Measurements from ENCODE around the gene AP2S1.
"Not testable (repeated sequence)": the region's sequence is repeated elsewhere in the genome, so short reads cannot be mapped to it uniquely, and the experiment has no call there.

Gene AP2S1

GRCh38 chr19:46890423-46891170 is 40.0 kb upstream of the AP2S1 start:
- Histone ChIP-seq H3K4me3 (ENCODE audit: low read depth, low read length) (no peak overlapping the region), H3K27ac (no peak overlapping the region), H3K9me3 (ENCODE audit: severe bottlenecking) (no peaks in the 10 kb centered on the region), H3K27me3 (ENCODE audit: insufficient read depth, low read depth, severe bottlenecking) (no peaks in the 10 kb centered on the region), H3K36me3 (no peaks in the 10 kb centered on the region)
- no peak for DNase-seq
- TF ChIP-seq CTCF (IDR thresholded peaks at IDR 0.05; ENCODE audit: low read depth, low read length) = no peak

DNA sequence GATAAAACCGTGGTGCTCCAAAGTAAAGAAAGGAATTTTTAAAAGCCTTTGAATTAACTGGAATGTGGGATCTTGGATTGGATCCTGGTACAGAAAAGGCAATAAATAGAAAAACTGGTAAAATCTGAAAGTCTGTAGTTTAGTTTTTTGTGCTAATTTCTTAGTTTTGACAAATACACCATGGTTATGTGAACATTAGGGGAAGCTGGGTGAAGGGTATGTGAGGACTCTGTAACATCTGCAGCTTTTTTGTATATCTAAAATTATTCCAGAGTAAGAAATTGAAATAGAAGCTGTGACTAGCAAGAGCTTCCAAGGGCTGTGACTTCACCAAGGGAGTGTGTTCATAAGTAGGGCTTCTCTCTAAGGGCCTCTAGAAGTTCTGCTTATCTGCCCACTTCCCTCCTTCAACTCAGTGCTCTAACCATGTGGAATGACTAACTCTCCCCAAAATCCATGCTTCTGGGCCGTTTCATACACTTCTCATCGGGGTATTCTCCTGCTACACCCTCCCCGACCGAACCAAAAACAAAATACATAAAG is 36.7 kb upstream of the AP2S1 start:
- H3K36me3 ChIP-seq = no peaks in the 10 kb centered on the region
- DNase-seq = no peak
- H3K27ac ChIP-seq = no peak overlapping the region
- no peak overlapping the region for H3K4me3 ChIP-seq (ENCODE audit: low read depth, low read length)
- H3K27me3 ChIP-seq (ENCODE audit: insufficient read depth, low read depth, severe bottlenecking) = no peaks in the 10 kb centered on the region
- H3K9me3 ChIP-seq (ENCODE audit: severe bottlenecking) = no peaks in the 10 kb centered on the region
- TF ChIP-seq CTCF (IDR thresholded peaks at IDR 0.05; ENCODE audit: low read depth, low read length) = no peak

GRCh38 chr19:46886546-46887239 is 36.0 kb upstream of the AP2S1 start:
- no peaks in the 10 kb centered on the region for H3K36me3 ChIP-seq
- no peak overlapping the region for H3K4me3 ChIP-seq (ENCODE audit: low read depth, low read length)
- no peak overlapping the region for H3K27ac ChIP-seq
- TF ChIP-seq CTCF (IDR thresholded peaks at IDR 0.05; ENCODE audit: low read depth, low read length) = no peak
- H3K9me3 ChIP-seq (ENCODE audit: severe bottlenecking) = no peaks in the 10 kb centered on the region
- DNase-seq = no peak
- no peaks in the 10 kb centered on the region for H3K27me3 ChIP-seq (ENCODE audit: insufficient read depth, low read depth, severe bottlenecking)

DNA sequence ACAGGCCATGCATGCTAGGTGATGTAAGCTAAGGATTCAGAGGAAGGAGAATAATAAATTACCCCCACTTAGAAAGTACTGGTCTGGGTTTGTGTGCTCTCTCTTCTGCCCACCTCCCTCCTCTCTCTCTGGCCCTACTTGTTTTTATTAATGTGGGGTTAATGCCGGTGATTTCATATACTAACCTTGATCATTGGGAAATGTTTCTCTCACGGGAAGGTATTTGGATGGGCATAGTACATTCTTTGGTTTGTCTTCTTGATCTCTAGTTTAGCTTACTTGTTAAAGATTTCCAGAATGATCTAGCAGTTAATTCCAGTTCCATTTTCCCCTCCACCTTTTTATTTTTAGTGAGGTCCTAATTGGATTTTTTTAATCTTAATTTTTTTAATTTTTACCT is 34.8 kb upstream of the AP2S1 start:
- no peak overlapping the region for H3K27ac ChIP-seq
- no peak for TF ChIP-seq CTCF (IDR thresholded peaks at IDR 0.05; ENCODE audit: low read depth, low read length)
- no peaks in the 10 kb centered on the region for H3K36me3 ChIP-seq
- no peaks in the 10 kb centered on the region for H3K9me3 ChIP-seq (ENCODE audit: severe bottlenecking)
- H3K4me3 ChIP-seq (ENCODE audit: low read depth, low read length) = no peak overlapping the region
- no peak for DNase-seq
- no peaks in the 10 kb centered on the region for H3K27me3 ChIP-seq (ENCODE audit: insufficient read depth, low read depth, severe bottlenecking)

GRCh38 chr19:46882751-46883150 is 32.1 kb upstream of the AP2S1 start:
- DNase-seq = not testable (repeated sequence)

GRCh38 chr19:46882034-46882433 is 31.4 kb upstream of the AP2S1 start:
- no peak overlapping the region for H3K4me3 ChIP-seq (ENCODE audit: low read depth, low read length)
- H3K27ac ChIP-seq = no peak overlapping the region
- TF ChIP-seq CTCF (IDR thresholded peaks at IDR 0.05; ENCODE audit: low read depth, low read length) = no peak
- H3K9me3 ChIP-seq (ENCODE audit: severe bottlenecking) = no peaks in the 10 kb centered on the region
- H3K36me3 ChIP-seq = no peaks in the 10 kb centered on the region
- DNase-seq = no peak
- no peaks in the 10 kb centered on the region for H3K27me3 ChIP-seq (ENCODE audit: insufficient read depth, low read depth, severe bottlenecking)

More at GRCh38 chr19:46882751-46883150, 32.1 kb upstream of the AP2S1 start:
- H3K36me3 ChIP-seq; H3K9me3 ChIP-seq (ENCODE audit: severe bottlenecking); H3K4me3 ChIP-seq (ENCODE audit: low read depth, low read length); H3K27me3 ChIP-seq (ENCODE audit: insufficient read depth, low read depth, severe bottlenecking); H3K27ac ChIP-seq: not testable (repeated sequence)

All from WERI-Rb-1 (cell line).